SK-N-SH treated with all-trans-retinoic acid at 6 μM for 48 hours (cell line): Measurements from ENCODE around the gene NOXO1.

Experiments used
- ATAC-seq: fragments of 200-7000 bp; cut with Tn5 transposase; 3 replicates; pipeline ENCODE4 v1.9.1; 2020; ENCODE audit warnings: mild to moderate bottlenecking, moderate library complexity
- ARNTL ChIP-seq: fragments of 450-650 bp; formaldehyde crosslinking; IDR thresholded peaks from 2 replicates; pipeline ENCODE4 v1.5.0; 2020; ENCODE audit warnings: low read depth, mild to moderate bottlenecking, moderate library complexity, borderline replicate concordance
- BACH2 ChIP-seq: fragments of 250-450 bp; sonication (Bioruptor Pico); IDR thresholded peaks from 2 replicates; pipeline ENCODE4 v1.9.0; 2021; ENCODE audit warnings: mild to moderate bottlenecking, borderline replicate concordance
- CSDC2 ChIP-seq: fragments of 250-450 bp; sonication (Bioruptor Pico); IDR thresholded peaks from 2 replicates; pipeline ENCODE4 v1.5.0; 2020; ENCODE audit warnings: mild to moderate bottlenecking, moderate library complexity
- ESRRG ChIP-seq: fragments of 250-450 bp; sonication (Bioruptor Pico); IDR thresholded peaks from 2 replicates; pipeline ENCODE4 v1.6.1; 2021; ENCODE audit warnings: mild to moderate bottlenecking
- GLIS3 ChIP-seq: fragments of 250-450 bp; sonication (Bioruptor Pico); IDR thresholded peaks from 2 replicates; pipeline ENCODE4 v1.5.0; 2020; ENCODE audit warnings: mild to moderate bottlenecking, moderate library complexity
- ISL1 ChIP-seq: fragments of 250-450 bp; sonication (Bioruptor Pico); IDR thresholded peaks from 2 replicates; pipeline ENCODE4 v2.1.2; 2022; ENCODE audit warnings: mild to moderate bottlenecking, moderate library complexity
- OSR1 ChIP-seq: fragments of 250-450 bp; sonication (Bioruptor Pico); IDR thresholded peaks from 2 replicates; pipeline ENCODE4 v1.8.0; 2022; ENCODE audit warnings: moderate library complexity, mild to moderate bottlenecking, inconsistent platforms
- PPARA ChIP-seq: fragments of 250-450 bp; sonication (Bioruptor Pico); IDR thresholded peaks from 2 replicates; pipeline ENCODE4 v1.5.0; 2020; ENCODE audit warnings: mild to moderate bottlenecking, borderline replicate concordance
- RARB ChIP-seq: fragments of 250-450 bp; sonication (Bioruptor Pico); IDR thresholded peaks from 2 replicates; pipeline ENCODE4 v1.8.0; 2021; ENCODE audit warnings: mild to moderate bottlenecking, moderate library complexity
- SNAI2 ChIP-seq: fragments of 250-450 bp; sonication (Bioruptor Pico); IDR thresholded peaks from 2 replicates; pipeline ENCODE4 v1.5.0; 2020; ENCODE audit warnings: mild to moderate bottlenecking, moderate library complexity
- TCF4 ChIP-seq: fragments of 250-450 bp; sonication (Bioruptor Pico); IDR thresholded peaks from 2 replicates; pipeline ENCODE4 v1.8.0; 2021; ENCODE audit warnings: mild to moderate bottlenecking, moderate library complexity, borderline replicate concordance
- TOX ChIP-seq: fragments of 250-450 bp; sonication (Bioruptor Pico); IDR thresholded peaks from 2 replicates; pipeline ENCODE4 v1.8.0; 2021; ENCODE audit warnings: mild to moderate bottlenecking, moderate library complexity, borderline replicate concordance
- ZFP30 ChIP-seq: fragments of 450-650 bp; formaldehyde crosslinking; IDR thresholded peaks from 2 replicates; pipeline ENCODE4 v1.5.0; 2022; ENCODE audit warnings: mild to moderate bottlenecking, moderate library complexity
- ZNF565 ChIP-seq: fragments of 450-650 bp; formaldehyde crosslinking; conservative IDR thresholded peaks from 2 replicates; pipeline ENCODE4 v1.5.0; 2020; ENCODE audit warnings: low read depth, mild to moderate bottlenecking, moderate library complexity
- ZNF70 ChIP-seq: fragments of 450-650 bp; formaldehyde crosslinking; IDR thresholded peaks from 2 replicates; pipeline ENCODE4 v1.5.0; 2020; ENCODE audit warnings: mild to moderate bottlenecking, moderate library complexity
- ZNF8 ChIP-seq: fragments of 450-650 bp; formaldehyde crosslinking; IDR thresholded peaks from 2 replicates; pipeline ENCODE4 v1.5.0; 2020; ENCODE audit warnings: mild to moderate bottlenecking, moderate library complexity
- TF ChIP-seq, protein P1 (sequence below): fragments of 250-450 bp; sonication (Bioruptor Pico); IDR thresholded peaks from 2 replicates; pipeline ENCODE4 v1.5.0; 2020; ENCODE audit warnings: mild to moderate bottlenecking, moderate library complexity
- TF ChIP-seq, protein P2 (sequence below): fragments of 250-450 bp; sonication (Bioruptor Pico); IDR thresholded peaks from 2 replicates; pipeline ENCODE4 v1.5.1; 2021; ENCODE audit warnings: mild to moderate bottlenecking, moderate library complexity
- TF ChIP-seq, protein P3 (sequence below): fragments of 250-450 bp; sonication (Bioruptor Pico); IDR thresholded peaks from 2 replicates; pipeline ENCODE4 v1.8.0; 2021; ENCODE audit warnings: low read depth, mild to moderate bottlenecking, moderate library complexity, borderline replicate concordance
- TF ChIP-seq, protein P4 (sequence below): fragments of 250-450 bp; sonication (Bioruptor Pico); IDR thresholded peaks from 2 replicates; pipeline ENCODE4 v1.5.1; 2020; ENCODE audit warnings: low read depth, mild to moderate bottlenecking, moderate library complexity
- TF ChIP-seq, protein P5 (sequence below): fragments of 250-450 bp; sonication (Bioruptor Pico); IDR thresholded peaks from 2 replicates; pipeline ENCODE4 v1.8.0; 2020; ENCODE audit warnings: mild to moderate bottlenecking, moderate library complexity, borderline replicate concordance

NOXO1 gene

DNA sequence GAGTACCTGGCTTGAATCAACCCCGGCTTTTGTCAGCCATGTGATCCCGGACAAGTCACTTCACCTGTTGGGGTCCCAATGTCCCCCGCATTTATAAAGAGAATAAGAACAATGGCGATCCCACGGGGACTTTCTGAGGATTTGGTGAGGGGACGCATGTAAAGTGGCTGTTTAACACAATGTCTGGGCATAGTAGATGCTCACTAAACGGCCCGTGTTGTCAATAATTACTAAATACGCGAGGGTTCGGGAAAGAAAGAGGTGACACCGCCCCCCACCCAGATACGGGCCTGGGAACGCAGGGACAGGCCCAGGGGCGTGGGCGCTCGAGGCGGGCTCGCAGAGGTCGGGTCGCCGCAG, 10.3 kb upstream of the NOXO1 start:
- no peak for ATAC-seq
- TF ChIP-seq, protein P1, sequence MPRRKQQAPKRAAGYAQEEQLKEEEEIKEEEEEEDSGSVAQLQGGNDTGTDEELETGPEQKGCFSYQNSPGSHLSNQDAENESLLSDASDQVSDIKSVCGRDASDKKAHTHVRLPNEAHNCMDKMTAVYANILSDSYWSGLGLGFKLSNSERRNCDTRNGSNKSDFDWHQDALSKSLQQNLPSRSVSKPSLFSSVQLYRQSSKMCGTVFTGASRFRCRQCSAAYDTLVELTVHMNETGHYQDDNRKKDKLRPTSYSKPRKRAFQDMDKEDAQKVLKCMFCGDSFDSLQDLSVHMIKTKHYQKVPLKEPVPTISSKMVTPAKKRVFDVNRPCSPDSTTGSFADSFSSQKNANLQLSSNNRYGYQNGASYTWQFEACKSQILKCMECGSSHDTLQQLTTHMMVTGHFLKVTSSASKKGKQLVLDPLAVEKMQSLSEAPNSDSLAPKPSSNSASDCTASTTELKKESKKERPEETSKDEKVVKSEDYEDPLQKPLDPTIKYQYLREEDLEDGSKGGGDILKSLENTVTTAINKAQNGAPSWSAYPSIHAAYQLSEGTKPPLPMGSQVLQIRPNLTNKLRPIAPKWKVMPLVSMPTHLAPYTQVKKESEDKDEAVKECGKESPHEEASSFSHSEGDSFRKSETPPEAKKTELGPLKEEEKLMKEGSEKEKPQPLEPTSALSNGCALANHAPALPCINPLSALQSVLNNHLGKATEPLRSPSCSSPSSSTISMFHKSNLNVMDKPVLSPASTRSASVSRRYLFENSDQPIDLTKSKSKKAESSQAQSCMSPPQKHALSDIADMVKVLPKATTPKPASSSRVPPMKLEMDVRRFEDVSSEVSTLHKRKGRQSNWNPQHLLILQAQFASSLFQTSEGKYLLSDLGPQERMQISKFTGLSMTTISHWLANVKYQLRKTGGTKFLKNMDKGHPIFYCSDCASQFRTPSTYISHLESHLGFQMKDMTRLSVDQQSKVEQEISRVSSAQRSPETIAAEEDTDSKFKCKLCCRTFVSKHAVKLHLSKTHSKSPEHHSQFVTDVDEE (CRISPR knock-in tag), result no peak
- TF ChIP-seq TOX (CRISPR knock-in tag) (no peak), ZNF565 (CRISPR knock-in tag) (no peak), TCF4 (CRISPR knock-in tag) (no peak), ZFP30 (no peak), ZNF8 (CRISPR knock-in tag) (no peak), ISL1 (CRISPR knock-in tag) (no peak), BACH2 (CRISPR knock-in tag) (no peak), ESRRG (CRISPR knock-in tag) (no peak), CSDC2 (CRISPR knock-in tag) (no peak), ARNTL (CRISPR knock-in tag) (no peak), RARB (CRISPR knock-in tag) (no peak), GLIS3 (CRISPR knock-in tag) (no peak), ZNF70 (no peak)
- TF ChIP-seq, protein P2, sequence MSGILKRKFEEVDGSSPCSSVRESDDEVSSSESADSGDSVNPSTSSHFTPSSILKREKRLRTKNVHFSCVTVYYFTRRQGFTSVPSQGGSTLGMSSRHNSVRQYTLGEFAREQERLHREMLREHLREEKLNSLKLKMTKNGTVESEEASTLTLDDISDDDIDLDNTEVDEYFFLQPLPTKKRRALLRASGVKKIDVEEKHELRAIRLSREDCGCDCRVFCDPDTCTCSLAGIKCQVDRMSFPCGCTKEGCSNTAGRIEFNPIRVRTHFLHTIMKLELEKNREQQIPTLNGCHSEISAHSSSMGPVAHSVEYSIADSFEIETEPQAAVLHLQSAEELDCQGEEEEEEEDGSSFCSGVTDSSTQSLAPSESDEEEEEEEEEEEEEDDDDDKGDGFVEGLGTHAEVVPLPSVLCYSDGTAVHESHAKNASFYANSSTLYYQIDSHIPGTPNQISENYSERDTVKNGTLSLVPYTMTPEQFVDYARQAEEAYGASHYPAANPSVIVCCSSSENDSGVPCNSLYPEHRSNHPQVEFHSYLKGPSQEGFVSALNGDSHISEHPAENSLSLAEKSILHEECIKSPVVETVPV (CRISPR knock-in tag), result no peak
- TF ChIP-seq, protein P3, sequence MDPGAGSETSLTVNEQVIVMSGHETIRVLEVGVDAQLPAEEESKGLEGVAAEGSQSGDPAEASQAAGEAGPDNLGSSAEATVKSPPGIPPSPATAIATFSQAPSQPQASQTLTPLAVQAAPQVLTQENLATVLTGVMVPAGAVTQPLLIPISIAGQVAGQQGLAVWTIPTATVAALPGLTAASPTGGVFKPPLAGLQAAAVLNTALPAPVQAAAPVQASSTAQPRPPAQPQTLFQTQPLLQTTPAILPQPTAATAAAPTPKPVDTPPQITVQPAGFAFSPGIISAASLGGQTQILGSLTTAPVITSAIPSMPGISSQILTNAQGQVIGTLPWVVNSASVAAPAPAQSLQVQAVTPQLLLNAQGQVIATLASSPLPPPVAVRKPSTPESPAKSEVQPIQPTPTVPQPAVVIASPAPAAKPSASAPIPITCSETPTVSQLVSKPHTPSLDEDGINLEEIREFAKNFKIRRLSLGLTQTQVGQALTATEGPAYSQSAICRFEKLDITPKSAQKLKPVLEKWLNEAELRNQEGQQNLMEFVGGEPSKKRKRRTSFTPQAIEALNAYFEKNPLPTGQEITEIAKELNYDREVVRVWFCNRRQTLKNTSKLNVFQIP (CRISPR knock-in tag), result no peak
- TF ChIP-seq, protein P4, sequence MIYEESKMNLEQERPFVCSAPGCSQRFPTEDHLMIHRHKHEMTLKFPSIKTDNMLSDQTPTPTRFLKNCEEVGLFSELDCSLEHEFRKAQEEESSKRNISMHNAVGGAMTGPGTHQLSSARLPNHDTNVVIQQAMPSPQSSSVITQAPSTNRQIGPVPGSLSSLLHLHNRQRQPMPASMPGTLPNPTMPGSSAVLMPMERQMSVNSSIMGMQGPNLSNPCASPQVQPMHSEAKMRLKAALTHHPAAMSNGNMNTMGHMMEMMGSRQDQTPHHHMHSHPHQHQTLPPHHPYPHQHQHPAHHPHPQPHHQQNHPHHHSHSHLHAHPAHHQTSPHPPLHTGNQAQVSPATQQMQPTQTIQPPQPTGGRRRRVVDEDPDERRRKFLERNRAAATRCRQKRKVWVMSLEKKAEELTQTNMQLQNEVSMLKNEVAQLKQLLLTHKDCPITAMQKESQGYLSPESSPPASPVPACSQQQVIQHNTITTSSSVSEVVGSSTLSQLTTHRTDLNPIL (CRISPR knock-in tag), result no peak

DNA sequence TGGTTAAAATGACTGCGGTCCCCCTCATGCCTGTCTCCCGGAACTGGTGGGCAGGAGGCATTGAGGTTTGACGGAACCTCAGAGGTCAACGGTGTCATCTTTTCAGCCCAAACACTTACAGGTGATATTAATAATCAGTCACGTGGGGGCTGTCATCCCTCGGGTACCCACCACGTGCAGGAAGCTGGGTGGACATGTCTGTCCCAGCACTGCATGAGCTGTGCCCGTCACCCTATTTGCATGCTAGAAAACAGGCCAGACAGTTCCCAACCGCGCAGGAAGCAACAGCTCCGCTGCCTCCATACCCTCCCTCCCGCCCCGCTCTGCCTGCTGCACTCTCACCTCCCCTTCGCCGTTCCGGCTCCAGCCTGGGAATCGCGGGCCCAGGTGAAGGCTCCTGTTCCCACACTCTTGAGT, 9.9 kb upstream of the NOXO1 start:
- TF ChIP-seq ZNF565 (CRISPR knock-in tag), result no peak
- no peak for TF ChIP-seq SNAI2 (CRISPR knock-in tag)
- TF ChIP-seq PPARA (CRISPR knock-in tag), result no peak
- TF ChIP-seq ZNF70, result no peak
- TF ChIP-seq, protein P3 (CRISPR knock-in tag), result no peak
- TF ChIP-seq, protein P1 (CRISPR knock-in tag), result no peak
- TF ChIP-seq CSDC2 (CRISPR knock-in tag), result no peak
- no peak for TF ChIP-seq OSR1 (CRISPR knock-in tag)
- no peak for TF ChIP-seq ZNF8 (CRISPR knock-in tag)
- no peak for TF ChIP-seq BACH2 (CRISPR knock-in tag)
- TF ChIP-seq, protein P5, sequence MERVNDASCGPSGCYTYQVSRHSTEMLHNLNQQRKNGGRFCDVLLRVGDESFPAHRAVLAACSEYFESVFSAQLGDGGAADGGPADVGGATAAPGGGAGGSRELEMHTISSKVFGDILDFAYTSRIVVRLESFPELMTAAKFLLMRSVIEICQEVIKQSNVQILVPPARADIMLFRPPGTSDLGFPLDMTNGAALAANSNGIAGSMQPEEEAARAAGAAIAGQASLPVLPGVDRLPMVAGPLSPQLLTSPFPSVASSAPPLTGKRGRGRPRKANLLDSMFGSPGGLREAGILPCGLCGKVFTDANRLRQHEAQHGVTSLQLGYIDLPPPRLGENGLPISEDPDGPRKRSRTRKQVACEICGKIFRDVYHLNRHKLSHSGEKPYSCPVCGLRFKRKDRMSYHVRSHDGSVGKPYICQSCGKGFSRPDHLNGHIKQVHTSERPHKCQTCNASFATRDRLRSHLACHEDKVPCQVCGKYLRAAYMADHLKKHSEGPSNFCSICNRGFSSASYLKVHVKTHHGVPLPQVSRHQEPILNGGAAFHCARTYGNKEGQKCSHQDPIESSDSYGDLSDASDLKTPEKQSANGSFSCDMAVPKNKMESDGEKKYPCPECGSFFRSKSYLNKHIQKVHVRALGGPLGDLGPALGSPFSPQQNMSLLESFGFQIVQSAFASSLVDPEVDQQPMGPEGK, result no peak
- no peak for ATAC-seq
